Ovary (tissue), 3 donors: ENCODE results near the gene FBN1.

Experiments
- EP300 ChIP-seq: sonication (generic); formaldehyde crosslinking; IDR thresholded peaks from one replicate; pipeline ENCODE4 v1.6.1; 2017; ENCODE audit warnings: antibody characterized with exemption
- TF ChIP-seq, protein P1 (sequence below), 3 donors: fragments of 450-650 bp in 2 of 3; fragments of 200-600 bp in 1 of 3; IDR thresholded peaks; one replicate each; pipeline versions ENCODE4 v1.5.1 to v1.8.0; 2016 to 2022; ENCODE audit warnings: antibody characterized with exemption in 3 of 3, mild to moderate bottlenecking in 1 of 3
- donor health status: DM: no; HTN: no; CAD: no.

GRCh38 chr15:48479751-48480150 lies 165.8 kb downstream of the FBN1 start:
- TF ChIP-seq EP300 = no peak
- TF ChIP-seq, protein P1, sequence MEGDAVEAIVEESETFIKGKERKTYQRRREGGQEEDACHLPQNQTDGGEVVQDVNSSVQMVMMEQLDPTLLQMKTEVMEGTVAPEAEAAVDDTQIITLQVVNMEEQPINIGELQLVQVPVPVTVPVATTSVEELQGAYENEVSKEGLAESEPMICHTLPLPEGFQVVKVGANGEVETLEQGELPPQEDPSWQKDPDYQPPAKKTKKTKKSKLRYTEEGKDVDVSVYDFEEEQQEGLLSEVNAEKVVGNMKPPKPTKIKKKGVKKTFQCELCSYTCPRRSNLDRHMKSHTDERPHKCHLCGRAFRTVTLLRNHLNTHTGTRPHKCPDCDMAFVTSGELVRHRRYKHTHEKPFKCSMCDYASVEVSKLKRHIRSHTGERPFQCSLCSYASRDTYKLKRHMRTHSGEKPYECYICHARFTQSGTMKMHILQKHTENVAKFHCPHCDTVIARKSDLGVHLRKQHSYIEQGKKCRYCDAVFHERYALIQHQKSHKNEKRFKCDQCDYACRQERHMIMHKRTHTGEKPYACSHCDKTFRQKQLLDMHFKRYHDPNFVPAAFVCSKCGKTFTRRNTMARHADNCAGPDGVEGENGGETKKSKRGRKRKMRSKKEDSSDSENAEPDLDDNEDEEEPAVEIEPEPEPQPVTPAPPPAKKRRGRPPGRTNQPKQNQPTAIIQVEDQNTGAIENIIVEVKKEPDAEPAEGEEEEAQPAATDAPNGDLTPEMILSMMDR (IDR thresholded peaks at IDR 0.05) = no peak
